IPS-NIHi7 (cell line): ENCODE data around the gene SPART.

ENCODE experiments used
- DNase-seq: peaks from one replicate; pipeline ENCODE4 v3.0.0; 2012; ENCODE audit warnings: mixed read lengths; ENCODE audit errors: extremely low spot score

SPART gene

GRCh38 chr13:36346222-36347083 is at the start of gene SPART:
TSS of gene SPART (minus strand) at chr13:36346394. CDS start at chr13:36335830, 10,564 bp downstream.
- peak; percentile 91 for DNase-seq

GRCh38 chr13:36395280-36395679 is 49.1 kb upstream of the SPART start:
- DNase-seq, result peak; percentile 45

- DNase-seq, result no peak
Observed at GRCh38 chr13:36385489-36385888, 39.3 kb upstream of the SPART start.

GRCh38 chr13:36382030-36382429 is 35.8 kb upstream of the SPART start:
- no peak for DNase-seq

GRCh38 chr13:36377826-36378468 is 31.8 kb upstream of the SPART start:
- DNase-seq, result no peak

GRCh38 chr13:36374063-36374462 is 27.9 kb upstream of the SPART start:
- no peak for DNase-seq

GRCh38 chr13:36371185-36371584 is 25.0 kb upstream of the SPART start:
- no peak for DNase-seq

- DNase-seq, result no peak
Observed at GRCh38 chr13:36370108-36370429, 23.9 kb upstream of the SPART start.

- DNase-seq, result no peak
Observed at GRCh38 chr13:36369268-36370107, 23.3 kb upstream of the SPART start.

- no peak for DNase-seq
Observed at GRCh38 chr13:36366031-36366430, 19.8 kb upstream of the SPART start.

GRCh38 chr13:36363366-36363863 is 17.2 kb upstream of the SPART start:
- no peak for DNase-seq

- no peak for DNase-seq
Observed at GRCh38 chr13:36362914-36363313, 16.7 kb upstream of the SPART start.

GRCh38 chr13:36362251-36362650 is 16.1 kb upstream of the SPART start:
- DNase-seq, result no peak

- no peak for DNase-seq
Observed at GRCh38 chr13:36360903-36361302, 14.7 kb upstream of the SPART start.

- DNase-seq, result no peak
Observed at GRCh38 chr13:36359301-36359950, 13.2 kb upstream of the SPART start.

- no peak for DNase-seq
Observed at GRCh38 chr13:36358175-36358718, 12.1 kb upstream of the SPART start.

GRCh38 chr13:36357692-36358091 is 11.5 kb upstream of the SPART start:
- DNase-seq, result no peak

GRCh38 chr13:36357231-36357630 is 11.0 kb upstream of the SPART start:
- no peak for DNase-seq

GRCh38 chr13:36356058-36356457 is 9.9 kb upstream of the SPART start:
- DNase-seq, result no peak

- DNase-seq, result no peak
Observed at GRCh38 chr13:36355632-36356031, 9.4 kb upstream of the SPART start.

GRCh38 chr13:36354842-36355623 is 8.8 kb upstream of the SPART start:
- no peak for DNase-seq
